Smooth muscle cell of the brain vasculature (primary cell): ENCODE data around the gene SLC16A12.
"Not testable (repeated sequence)": the region's sequence is repeated elsewhere in the genome, so short reads cannot be mapped to it uniquely, and the experiment has no call there.

Experiments
- DNase-seq: peaks from one replicate; pipeline ENCODE4 v3.0.0-alpha.2; 2012; ENCODE audit warnings: low read depth, low spot score

Gene SLC16A12

GRCh38 chr10:89391226-89391576, 144.2 kb downstream of the SLC16A12 start:
- not testable (repeated sequence) for DNase-seq

GRCh38 chr10:89390476-89391225, 144.7 kb downstream of the SLC16A12 start:
- DNase-seq, result no peak

- no peak for DNase-seq
These were observed 146.1 kb downstream of the SLC16A12 start for GRCh38 chr10:89389254-89389653.

- no peak for DNase-seq
These were observed 146.6 kb downstream of the SLC16A12 start for GRCh38 chr10:89388806-89389205.

- DNase-seq, result no peak
These were observed 150.7 kb downstream of the SLC16A12 start for GRCh38 chr10:89384474-89385340.

GRCh38 chr10:89382757-89383156, 152.6 kb downstream of the SLC16A12 start:
- DNase-seq, result no peak
